Loucy (cell line): Measurements from ENCODE around the gene MMP15.

Source experiments
- H2AFZ ChIP-seq: fragments of 200-600 bp; sonication (generic); 2 replicates; pipeline ENCODE4 v1.6.0; 2016; ENCODE audit warnings: antibody characterized with exemption, mild to moderate bottlenecking, low read length, moderate library complexity
- H3F3A ChIP-seq: fragments of 200-600 bp; 2 replicates; pipeline ENCODE4 v1.6.0; 2016; ENCODE audit warnings: antibody characterized with exemption, low read depth, mild to moderate bottlenecking
- H3K27me3 ChIP-seq: fragments of 200-600 bp; sonication (generic); 2 replicates; pipeline ENCODE4 v1.6.1; 2014; ENCODE audit warnings: low read length, mild to moderate bottlenecking; ENCODE audit not compliant: insufficient read depth, poor library complexity, severe bottlenecking
- H3K36me3 ChIP-seq: fragments of 200-600 bp; sonication (generic); 2 replicates; pipeline ENCODE4 v1.6.1; 2016; ENCODE audit warnings: low read length; ENCODE audit not compliant: insufficient read depth
- H3K4me1 ChIP-seq: fragments of 200-600 bp; sonication (generic); 2 replicates; pipeline ENCODE4 v1.5.1; 2014; ENCODE audit warnings: low read length, mild to moderate bottlenecking; ENCODE audit not compliant: insufficient read depth, poor library complexity, severe bottlenecking
- H3K4me2 ChIP-seq: fragments of 200-600 bp; sonication (generic); 2 replicates; pipeline ENCODE4 v1.6.0; 2014; ENCODE audit warnings: antibody characterized with exemption, low read length, low read depth, mild to moderate bottlenecking; ENCODE audit not compliant: poor library complexity, severe bottlenecking
- H3K4me3 ChIP-seq: fragments of 200-600 bp; sonication (generic); 2 replicates; pipeline ENCODE4 v1.5.1; 2014; ENCODE audit warnings: low read length, mild to moderate bottlenecking, mixed read lengths; ENCODE audit not compliant: poor library complexity, severe bottlenecking
- H3K79me2 ChIP-seq: fragments of 200-600 bp; sonication (generic); 2 replicates; pipeline ENCODE4 v1.6.1; 2014; ENCODE audit warnings: low read length; ENCODE audit not compliant: insufficient read depth
- H3K9ac ChIP-seq: fragments of 200-600 bp; sonication (generic); 2 replicates; pipeline ENCODE4 v1.6.0; 2014; ENCODE audit warnings: mild to moderate bottlenecking, low read depth, low read length, moderate library complexity; ENCODE audit not compliant: poor library complexity, severe bottlenecking
- H3K9me2 ChIP-seq: fragments of 200-600 bp; sonication (generic); replicated peaks from 2 replicates; pipeline ENCODE4 v1.6.1; 2016; ENCODE audit warnings: low read depth, low read length, mixed read lengths
- H3K9me3 ChIP-seq: fragments of 200-600 bp; sonication (generic); 2 replicates; pipeline ENCODE4 v1.6.1; 2014; ENCODE audit warnings: mild to moderate bottlenecking, antibody characterized with exemption, low read length, low read depth; ENCODE audit not compliant: insufficient read depth
- H4K20me1 ChIP-seq: fragments of 200-600 bp; sonication (generic); 2 replicates; pipeline ENCODE4 v1.6.0; 2014; ENCODE audit warnings: antibody characterized with exemption, low read length, mild to moderate bottlenecking; ENCODE audit not compliant: insufficient read depth, poor library complexity, severe bottlenecking
- EZH2phosphoT487 ChIP-seq: fragments of 200-600 bp; IDR thresholded peaks from 2 replicates; pipeline ENCODE4 v1.6.1; 2018; ENCODE audit warnings: antibody characterized with exemption, mild to moderate bottlenecking, moderate library complexity, borderline replicate concordance
- TF ChIP-seq, protein P1 (sequence below): fragments of 200-600 bp; sonication (generic); conservative IDR thresholded peaks from 2 replicates; pipeline ENCODE4 v1.5.1; 2014; ENCODE audit warnings: mild to moderate bottlenecking, antibody characterized with exemption, low read length

MMP15 gene

DNA sequence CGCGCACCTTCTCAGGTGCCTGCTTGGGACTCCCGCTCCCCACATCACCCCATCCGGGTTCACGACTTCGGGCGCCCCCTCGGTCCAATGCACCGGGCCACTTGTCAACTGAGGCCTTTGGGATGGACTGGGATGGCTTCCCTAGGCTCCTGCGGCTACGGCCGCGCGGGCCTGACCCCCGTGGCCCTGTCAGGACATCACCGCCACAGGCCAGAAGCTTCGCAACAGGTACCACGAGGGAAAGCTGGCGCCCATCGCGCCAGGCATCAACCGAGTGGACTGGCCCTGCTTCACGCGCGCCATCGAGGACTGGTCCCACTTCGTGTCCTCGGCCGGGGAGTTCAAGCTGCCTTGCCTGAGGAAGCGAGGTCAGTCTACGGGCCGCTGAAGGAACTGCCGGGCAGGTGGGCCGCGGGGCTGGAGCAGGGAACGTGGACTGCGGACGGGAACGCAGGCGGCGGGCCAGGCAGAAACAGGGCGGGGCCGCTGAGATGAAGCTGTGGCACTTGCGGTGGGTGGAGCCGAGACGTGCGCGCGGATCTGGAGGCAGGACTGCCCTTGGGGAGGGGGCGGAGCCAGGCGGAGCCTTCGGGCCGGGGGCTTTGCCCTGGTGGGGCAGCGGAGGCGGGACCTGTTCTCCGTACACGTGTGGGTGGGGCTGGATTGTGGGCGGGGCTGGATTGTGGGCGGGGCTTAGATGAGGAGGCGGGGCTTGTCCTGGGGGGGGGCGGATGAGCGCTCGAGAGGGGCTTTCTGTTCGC is 40.9 kb upstream of the MMP15 start:
- Histone ChIP-seq H3K4me3 (no peak overlapping the region), H3K4me1 (no peaks in the 10 kb centered on the region), H2AFZ (no peak overlapping the region), H3F3A (no peaks in the 10 kb centered on the region), H3K79me2 (no peaks in the 10 kb centered on the region), H3K4me2 (no peak overlapping the region), H3K9me2 (no peaks in the 10 kb centered on the region), H3K27me3 (no peaks in the 10 kb centered on the region), H3K36me3 (no peaks in the 10 kb centered on the region), H4K20me1 (no peaks in the 10 kb centered on the region), H3K9ac (no peak overlapping the region), H3K9me3 (no peaks in the 10 kb centered on the region)
- TF ChIP-seq EZH2phosphoT487, result no peak
- TF ChIP-seq, protein P1, sequence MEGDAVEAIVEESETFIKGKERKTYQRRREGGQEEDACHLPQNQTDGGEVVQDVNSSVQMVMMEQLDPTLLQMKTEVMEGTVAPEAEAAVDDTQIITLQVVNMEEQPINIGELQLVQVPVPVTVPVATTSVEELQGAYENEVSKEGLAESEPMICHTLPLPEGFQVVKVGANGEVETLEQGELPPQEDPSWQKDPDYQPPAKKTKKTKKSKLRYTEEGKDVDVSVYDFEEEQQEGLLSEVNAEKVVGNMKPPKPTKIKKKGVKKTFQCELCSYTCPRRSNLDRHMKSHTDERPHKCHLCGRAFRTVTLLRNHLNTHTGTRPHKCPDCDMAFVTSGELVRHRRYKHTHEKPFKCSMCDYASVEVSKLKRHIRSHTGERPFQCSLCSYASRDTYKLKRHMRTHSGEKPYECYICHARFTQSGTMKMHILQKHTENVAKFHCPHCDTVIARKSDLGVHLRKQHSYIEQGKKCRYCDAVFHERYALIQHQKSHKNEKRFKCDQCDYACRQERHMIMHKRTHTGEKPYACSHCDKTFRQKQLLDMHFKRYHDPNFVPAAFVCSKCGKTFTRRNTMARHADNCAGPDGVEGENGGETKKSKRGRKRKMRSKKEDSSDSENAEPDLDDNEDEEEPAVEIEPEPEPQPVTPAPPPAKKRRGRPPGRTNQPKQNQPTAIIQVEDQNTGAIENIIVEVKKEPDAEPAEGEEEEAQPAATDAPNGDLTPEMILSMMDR, result no peak

DNA sequence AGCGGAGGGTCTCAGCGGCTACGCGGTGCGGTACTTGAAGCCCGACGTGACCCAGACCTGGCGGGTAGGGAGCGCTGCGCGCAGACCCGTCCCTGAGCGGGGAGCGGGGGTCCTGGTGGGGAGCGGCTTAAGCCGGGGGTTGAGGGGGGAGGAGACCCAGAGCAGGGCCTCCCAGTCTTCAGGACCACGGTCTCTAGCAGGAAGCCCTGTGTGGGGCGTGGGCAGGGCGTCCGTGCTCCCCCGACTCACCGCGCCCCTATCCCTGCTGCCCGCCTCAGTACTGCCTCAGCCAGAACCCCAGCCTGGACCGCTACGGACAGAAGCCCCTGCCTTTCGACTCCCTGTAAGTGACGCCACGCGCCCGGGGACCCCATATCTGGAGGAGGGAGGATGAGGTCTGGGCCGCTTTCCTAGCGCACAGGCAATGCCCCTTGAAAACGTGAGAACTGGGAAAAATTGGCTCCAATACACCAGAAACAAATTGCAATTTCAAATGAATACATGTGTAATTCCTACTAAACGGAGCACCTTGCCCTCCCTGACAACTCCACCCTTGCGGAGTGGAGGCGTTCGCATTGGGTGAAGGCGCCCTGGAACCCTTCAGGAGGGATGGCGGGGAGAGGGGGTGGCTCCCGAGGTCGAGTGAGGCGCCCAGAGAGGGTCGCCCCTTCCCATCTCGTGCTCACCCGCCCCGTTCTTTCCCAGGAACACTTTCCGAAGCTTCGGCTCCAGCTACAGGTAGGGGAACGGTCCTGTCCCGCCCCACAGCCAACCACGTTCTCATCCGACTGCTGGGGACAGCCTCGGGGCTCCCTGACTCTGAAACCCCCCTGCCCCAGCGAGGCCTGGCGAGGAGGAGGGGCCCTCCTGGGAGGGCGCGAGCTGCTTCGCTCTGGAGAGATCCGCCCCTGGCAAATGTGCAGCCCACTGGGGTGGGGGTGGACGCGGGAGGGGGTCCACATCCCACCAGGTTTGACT is 40.1 kb upstream of the MMP15 start:
- Histone ChIP-seq H3K9ac (no peak overlapping the region), H3K27me3 (no peaks in the 10 kb centered on the region), H3K4me1 (no peaks in the 10 kb centered on the region), H3K4me2 (no peak overlapping the region), H2AFZ (no peak overlapping the region), H3F3A (no peaks in the 10 kb centered on the region), H3K9me3 (no peaks in the 10 kb centered on the region), H3K36me3 (no peaks in the 10 kb centered on the region), H4K20me1 (no peaks in the 10 kb centered on the region), H3K4me3 (no peak overlapping the region), H3K9me2 (no peaks in the 10 kb centered on the region), H3K79me2 (no peaks in the 10 kb centered on the region)
- TF ChIP-seq, protein P1, result no peak
- TF ChIP-seq EZH2phosphoT487, result no peak

DNA sequence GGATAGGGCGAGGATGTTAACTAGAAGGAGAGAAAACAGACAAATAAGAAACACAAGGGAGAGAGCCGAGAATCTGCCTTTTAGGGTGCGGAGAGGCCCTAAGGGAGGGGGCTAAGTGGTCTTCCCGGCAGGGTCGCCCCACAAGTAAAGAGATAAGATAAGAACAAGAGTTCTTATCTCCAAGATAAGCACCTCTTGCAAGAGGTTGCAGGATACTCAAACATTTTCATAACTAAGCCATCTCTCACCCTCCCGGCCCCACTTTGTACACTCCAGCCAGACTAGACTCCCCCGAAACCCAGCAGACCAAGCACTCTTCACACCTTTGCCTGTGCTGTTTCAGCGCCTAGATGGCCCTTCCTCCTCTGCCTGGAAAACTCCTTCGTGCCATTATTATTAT is 39.4 kb upstream of the MMP15 start:
- Histone ChIP-seq H3K9me3 (no peaks in the 10 kb centered on the region), H3K9ac (no peak overlapping the region), H3K36me3 (no peaks in the 10 kb centered on the region), H3F3A (no peaks in the 10 kb centered on the region), H2AFZ (no peak overlapping the region), H3K9me2 (no peaks in the 10 kb centered on the region), H3K4me2 (no peak overlapping the region), H4K20me1 (no peaks in the 10 kb centered on the region), H3K4me1 (no peaks in the 10 kb centered on the region), H3K4me3 (no peak overlapping the region), H3K79me2 (no peaks in the 10 kb centered on the region), H3K27me3 (no peaks in the 10 kb centered on the region)
- no peak for TF ChIP-seq EZH2phosphoT487
- TF ChIP-seq, protein P1, result no peak
